Measurements from ENCODE around the gene OR4A47. TPM values are rescaled to one million over a fixed set of nuclear protein-coding genes. Genes with fewer than 3 reads are reported as not detected.
"Not testable (repeated sequence)": the region's sequence is repeated elsewhere in the genome, so short reads cannot be mapped to it uniquely, and the experiment has no call there.

OR4A47 gene
- not detected for total RNA-seq

DNA sequence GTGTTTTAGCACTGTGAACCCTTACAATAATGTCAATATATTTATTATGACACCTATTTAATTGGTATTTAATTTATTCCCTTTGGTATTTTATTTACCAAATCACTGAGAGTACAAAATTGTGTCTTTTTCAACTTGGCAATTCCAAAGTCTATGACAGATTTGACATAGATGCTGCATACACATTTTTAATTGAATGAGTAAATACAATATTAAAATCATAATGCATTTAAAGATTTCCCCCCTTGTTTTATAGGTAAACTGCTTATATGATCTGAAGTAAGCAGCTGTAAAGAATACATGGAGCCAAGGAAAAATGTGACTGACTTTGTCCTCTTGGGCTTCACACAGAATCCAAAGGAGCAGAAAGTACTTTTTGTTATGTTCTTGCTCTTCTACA lies at the start of gene OR4A47:
Gene OR4A47 (plus strand): TSS at position 301 of the 400 bp plus-strand sequence. CDS start 0 bp downstream, at position 301.
- not testable (repeated sequence) for ATAC-seq (ENCODE audit: low FRiP score in 2 of 2); H3K4me1 ChIP-seq; H3K27me3 ChIP-seq; H3K4me3 ChIP-seq; H3K9me3 ChIP-seq; DNase-seq; H3K36me3 ChIP-seq; H3K27ac ChIP-seq

DNA sequence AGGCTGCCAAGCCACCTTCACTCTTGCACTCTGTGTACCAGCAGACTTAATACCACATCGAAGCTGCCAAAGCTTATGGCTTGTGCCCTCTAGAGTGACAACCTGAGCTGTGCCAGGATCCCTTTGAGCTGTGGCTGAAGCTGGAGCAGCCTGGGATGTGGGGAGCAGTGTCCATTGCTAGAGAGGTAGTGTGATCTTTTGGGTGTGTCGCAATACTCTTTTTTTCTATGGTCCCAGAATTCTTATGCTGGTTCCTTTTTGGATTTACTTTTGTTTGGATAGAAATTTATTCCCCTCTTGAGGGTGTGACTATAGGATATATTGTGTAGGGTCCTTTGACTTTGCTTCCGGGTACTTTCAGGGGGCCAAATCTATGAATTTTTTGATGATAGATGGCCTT lies 32.7 kb upstream of the OR4A47 start:
- ATAC-seq (ENCODE audit: low FRiP score in 2 of 2); H3K27me3 ChIP-seq; H3K9me3 ChIP-seq; H3K4me1 ChIP-seq; H3K27ac ChIP-seq; H3K4me3 ChIP-seq; DNase-seq; H3K36me3 ChIP-seq: not testable (repeated sequence)
- WGBS, 2 donors, result 82 to 85% methylated on average over 2 to 3 of the region's 3 CpGs

DNA sequence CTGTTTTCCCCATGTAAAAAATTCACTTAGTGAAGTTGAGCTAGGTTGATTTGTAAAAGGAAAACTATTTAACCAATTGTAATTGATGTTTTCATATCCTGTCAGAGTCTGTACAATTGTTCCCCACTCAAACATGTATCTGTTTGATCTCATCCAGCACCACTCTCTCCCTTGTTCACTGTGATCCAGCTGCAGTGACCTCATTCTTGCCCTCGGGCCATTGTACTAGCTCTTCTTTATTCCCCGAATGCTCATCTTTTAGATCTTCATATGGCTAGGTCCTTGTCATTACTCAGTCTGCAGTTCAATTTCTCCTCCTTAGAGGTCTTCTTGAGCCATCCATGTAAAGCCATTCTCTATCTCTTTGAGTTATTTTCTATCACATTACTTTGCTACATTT lies 14.6 kb upstream of the OR4A47 start:
- not testable (repeated sequence) for H3K4me1 ChIP-seq; H3K36me3 ChIP-seq; H3K27me3 ChIP-seq; DNase-seq; H3K27ac ChIP-seq; ATAC-seq (ENCODE audit: low FRiP score in 2 of 2); H3K4me3 ChIP-seq
- H3K9me3 ChIP-seq, result peaks cover 0 to 20% (median 2%) of the 10 kb centered on the region in 4 donors
- WGBS, 2 donors, result 76 to 88% methylated on average over 2 of the region's 2 CpGs

DNA sequence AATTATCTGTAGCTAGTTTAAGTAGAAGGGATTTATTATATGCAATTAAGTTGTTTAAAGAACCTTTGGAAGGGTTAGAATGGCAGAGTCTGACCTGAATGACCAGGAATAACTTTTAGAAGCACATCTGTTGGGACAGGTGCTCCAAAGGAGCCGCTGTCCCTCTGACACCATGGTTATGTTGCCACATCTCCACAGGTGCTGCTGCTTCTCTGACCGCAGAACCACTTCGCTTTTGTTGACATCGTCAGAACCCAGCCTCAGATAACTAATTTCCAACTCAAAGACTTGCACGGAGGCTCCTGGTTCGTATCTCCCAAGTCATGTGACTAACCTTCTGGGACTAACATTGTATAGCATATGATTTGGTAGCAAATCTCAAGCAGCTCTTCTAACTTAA lies 13.9 kb upstream of the OR4A47 start:
- not testable (repeated sequence) for H3K27ac ChIP-seq; DNase-seq; H3K27me3 ChIP-seq; H3K36me3 ChIP-seq; H3K4me3 ChIP-seq; ATAC-seq (ENCODE audit: low FRiP score in 2 of 2); H3K4me1 ChIP-seq
- 62 to 71% methylated on average over 6 of the region's 6 CpGs for WGBS, 2 donors
- H3K9me3 ChIP-seq, result peaks cover 0 to 20% (median 2%) of the 10 kb centered on the region in 4 donors

DNA sequence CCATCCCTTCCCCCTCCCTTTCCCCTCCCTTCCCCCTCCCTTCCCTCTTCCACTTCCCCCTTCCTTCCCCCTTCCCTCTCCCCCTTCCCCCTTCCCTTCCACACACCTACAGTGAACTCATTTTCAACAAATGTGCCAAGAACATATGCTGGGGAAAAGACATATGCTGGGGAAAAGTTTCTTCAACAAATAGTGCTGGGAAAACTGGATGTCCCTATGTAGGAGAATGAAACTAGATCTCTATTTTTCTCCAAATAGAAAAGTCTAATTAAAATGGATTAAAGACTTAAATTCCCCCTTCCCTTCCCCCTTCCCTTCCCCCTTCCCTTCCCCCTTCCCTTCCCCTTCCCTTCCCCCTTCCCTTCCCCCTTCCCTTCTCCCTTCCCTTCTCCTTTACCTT lies 17.6 kb downstream of the OR4A47 start:
- not testable (repeated sequence) for H3K27me3 ChIP-seq; DNase-seq; ATAC-seq (ENCODE audit: low FRiP score in 2 of 2); H3K9me3 ChIP-seq; H3K4me3 ChIP-seq; H3K27ac ChIP-seq; H3K4me1 ChIP-seq; H3K36me3 ChIP-seq

DNA sequence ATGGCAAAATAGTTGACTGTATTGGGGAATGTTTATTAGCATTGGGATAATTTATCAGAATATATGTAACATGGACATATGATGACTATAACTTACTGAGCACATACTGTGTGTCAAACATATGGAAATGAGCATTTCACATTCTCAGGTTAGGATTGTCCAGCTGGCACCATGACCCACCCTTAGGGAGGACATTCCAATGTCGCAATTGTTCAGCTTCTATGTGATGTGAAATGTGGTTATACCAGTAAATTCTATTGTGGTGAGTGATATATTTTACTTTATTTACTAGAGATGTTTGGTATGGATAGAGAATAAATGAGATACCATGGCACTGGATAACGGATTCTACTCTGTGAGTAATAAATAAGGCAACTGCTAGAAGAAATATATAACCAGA lies 50.4 kb downstream of the OR4A47 start:
- peaks cover 0 to 2% (median 0%) of the 10 kb centered on the region in 4 donors for H3K9me3 ChIP-seq
- no peak for DNase-seq
- no peaks in the 10 kb centered on the region for H3K4me1 ChIP-seq
- no peak overlapping the region for H3K4me3 ChIP-seq
- no peaks in the 10 kb centered on the region for H3K36me3 ChIP-seq
- H3K27me3 ChIP-seq, result no peaks in the 10 kb centered on the region
- TF ChIP-seq POLR2AphosphoS5 (IDR thresholded peaks at IDR 0.05), result no peak
- TF ChIP-seq, protein P1, sequence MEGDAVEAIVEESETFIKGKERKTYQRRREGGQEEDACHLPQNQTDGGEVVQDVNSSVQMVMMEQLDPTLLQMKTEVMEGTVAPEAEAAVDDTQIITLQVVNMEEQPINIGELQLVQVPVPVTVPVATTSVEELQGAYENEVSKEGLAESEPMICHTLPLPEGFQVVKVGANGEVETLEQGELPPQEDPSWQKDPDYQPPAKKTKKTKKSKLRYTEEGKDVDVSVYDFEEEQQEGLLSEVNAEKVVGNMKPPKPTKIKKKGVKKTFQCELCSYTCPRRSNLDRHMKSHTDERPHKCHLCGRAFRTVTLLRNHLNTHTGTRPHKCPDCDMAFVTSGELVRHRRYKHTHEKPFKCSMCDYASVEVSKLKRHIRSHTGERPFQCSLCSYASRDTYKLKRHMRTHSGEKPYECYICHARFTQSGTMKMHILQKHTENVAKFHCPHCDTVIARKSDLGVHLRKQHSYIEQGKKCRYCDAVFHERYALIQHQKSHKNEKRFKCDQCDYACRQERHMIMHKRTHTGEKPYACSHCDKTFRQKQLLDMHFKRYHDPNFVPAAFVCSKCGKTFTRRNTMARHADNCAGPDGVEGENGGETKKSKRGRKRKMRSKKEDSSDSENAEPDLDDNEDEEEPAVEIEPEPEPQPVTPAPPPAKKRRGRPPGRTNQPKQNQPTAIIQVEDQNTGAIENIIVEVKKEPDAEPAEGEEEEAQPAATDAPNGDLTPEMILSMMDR (IDR thresholded peaks at IDR 0.05), result no peak
- TF ChIP-seq POLR2A (IDR thresholded peaks at IDR 0.05), result no peak
- TF ChIP-seq EP300 (IDR thresholded peaks at IDR 0.05), result no peak
- 56 to 63% methylated on average over 2 of the region's 2 CpGs for WGBS, 2 donors
- ATAC-seq (ENCODE audit: low FRiP score in 2 of 2), result no peak
- H3K27ac ChIP-seq, result no peak overlapping the region

Other genes starting within 250 kb of the OR4A47 start
- gene OR4X2, start 243.7 kb upstream of the OR4A47 start, total RNA-seq, result not detected
- not detected for gene OR4X1, start 224.9 kb upstream of the OR4A47 start, total RNA-seq
- gene OR4S1, start 182.6 kb upstream of the OR4A47 start, total RNA-seq, result not detected
- gene OR4C3, start 163.9 kb upstream of the OR4A47 start, total RNA-seq, result not detected
- not detected for gene OR4C5, start 122.3 kb upstream of the OR4A47 start, total RNA-seq

Measured in upper lobe of left lung (tissue), 6 donors.